Mesenchymal stem cell (in vitro differentiated cells and primary cell): ENCODE results near the gene QPRT.

Experiments used
- DNase-seq: peaks from one replicate; pipeline ENCODE4 v3.0.0-alpha.2; 2013
- H2AFZ ChIP-seq: one replicate; pipeline ENCODE4 v1.6.1; 2013; ENCODE audit warnings: low read depth, mild to moderate bottlenecking, control low read depth, inconsistent platforms, low read length, moderate library complexity
- H2AK5ac ChIP-seq: 2 replicates; pipeline ENCODE4 v1.6.1; 2013; ENCODE audit warnings: low read length, moderate library complexity, mild to moderate bottlenecking, inconsistent platforms; ENCODE audit not compliant: severe bottlenecking
- H2BK120ac ChIP-seq: one replicate; pipeline ENCODE4 v1.6.1; 2013; ENCODE audit warnings: low read depth, mild to moderate bottlenecking, inconsistent platforms, low read length, moderate library complexity
- H2BK12ac ChIP-seq, 2 experiments: one replicate each; pipeline ENCODE4 v1.6.1; 2013; ENCODE audit warnings: inconsistent platforms in 2 of 2, low read length in 2 of 2, mild to moderate bottlenecking in 2 of 2, moderate library complexity in 2 of 2, control low read depth in 1 of 2
- H2BK15ac ChIP-seq: one replicate; pipeline ENCODE4 v1.6.1; 2013; ENCODE audit warnings: mild to moderate bottlenecking, low read depth, inconsistent platforms; ENCODE audit not compliant: poor library complexity, severe bottlenecking
- H2BK5ac ChIP-seq: 2 replicates; pipeline ENCODE4 v1.6.1; 2013; ENCODE audit warnings: low read depth, mild to moderate bottlenecking, low read length, control low read depth, inconsistent platforms; ENCODE audit not compliant: poor library complexity, severe bottlenecking
- H3K14ac ChIP-seq, 2 experiments: one replicate each; pipeline ENCODE4 v1.6.1; 2013; ENCODE audit warnings: inconsistent platforms in 2 of 2, low read length in 2 of 2, control low read depth in 1 of 2, mild to moderate bottlenecking in 1 of 2, moderate library complexity in 1 of 2
- H3K18ac ChIP-seq, 2 experiments: one replicate each; pipeline ENCODE4 v1.6.1; 2013; ENCODE audit warnings: inconsistent platforms in 2 of 2, low read length in 2 of 2, control low read depth in 1 of 2, low read depth in 1 of 2, mild to moderate bottlenecking in 1 of 2
- H3K23ac ChIP-seq, 2 experiments: one replicate each; pipeline ENCODE4 v1.6.1; 2013; ENCODE audit warnings: inconsistent platforms in 2 of 2, low read length in 2 of 2, mild to moderate bottlenecking in 2 of 2, moderate library complexity in 2 of 2, control low read depth in 1 of 2
- H3K27ac ChIP-seq: 2 replicates; pipeline ENCODE4 v1.5.1; 2013; ENCODE audit warnings: mild to moderate bottlenecking, moderate library complexity, low read length, control low read depth, inconsistent platforms; ENCODE audit not compliant: poor library complexity, severe bottlenecking
- H3K27me3 ChIP-seq, 2 experiments: 2 replicates each; pipeline versions ENCODE4 v1.6.1 to v1.7.0; 2013; ENCODE audit warnings: low read length in 2 of 2, mild to moderate bottlenecking in 2 of 2, moderate library complexity in 2 of 2, control low read depth in 1 of 2, inconsistent platforms in 1 of 2; ENCODE audit not compliant: control insufficient read depth in 1 of 2, insufficient read depth in 1 of 2
- H3K36me3 ChIP-seq, 2 experiments: 2 replicates each; pipeline versions ENCODE4 v1.6.1 to v1.7.0; 2013; ENCODE audit warnings: low read length in 2 of 2, control low read depth in 1 of 2, inconsistent platforms in 1 of 2, low read depth in 1 of 2, mild to moderate bottlenecking in 1 of 2; ENCODE audit not compliant: insufficient read depth in 2 of 2, control insufficient read depth in 1 of 2
- H3K4ac ChIP-seq, 2 experiments: one replicate each; pipeline ENCODE4 v1.6.1; 2013; ENCODE audit warnings: inconsistent platforms in 2 of 2, low read length in 2 of 2, mild to moderate bottlenecking in 2 of 2, moderate library complexity in 2 of 2, control low read depth in 1 of 2, low read depth in 1 of 2
- H3K4me1 ChIP-seq: 2 replicates; pipeline ENCODE4 v1.6.1; 2013; ENCODE audit warnings: low read depth, low read length, control low read depth; ENCODE audit not compliant: control insufficient read depth, insufficient read depth
- H3K4me2 ChIP-seq: 2 replicates; pipeline ENCODE4 v1.6.1; 2013; ENCODE audit warnings: low read length, mild to moderate bottlenecking, inconsistent platforms; ENCODE audit not compliant: poor library complexity, severe bottlenecking
- H3K4me3 ChIP-seq, 2 experiments: 2 replicates each; pipeline versions ENCODE4 v1.5.1 to v1.7.0; 2013; ENCODE audit warnings: low read length in 2 of 2, mild to moderate bottlenecking in 2 of 2, control low read depth in 1 of 2, low read depth in 1 of 2; ENCODE audit not compliant: insufficient read depth in 1 of 2
- H3K79me1 ChIP-seq: replicated peaks from 2 replicates; pipeline ENCODE4 v1.6.1; 2013; ENCODE audit warnings: mild to moderate bottlenecking, control low read depth, low read length, inconsistent platforms; ENCODE audit not compliant: poor library complexity, severe bottlenecking
- H3K9ac ChIP-seq: 2 replicates; pipeline ENCODE4 v1.7.0; 2013; ENCODE audit warnings: mild to moderate bottlenecking, low read length, moderate library complexity
- H3K9me3 ChIP-seq: 2 replicates; pipeline ENCODE4 v1.7.0; 2013; ENCODE audit warnings: mild to moderate bottlenecking, low read length; ENCODE audit not compliant: control insufficient read depth
- H4K8ac ChIP-seq: one replicate; pipeline ENCODE4 v1.6.1; 2013; ENCODE audit warnings: inconsistent platforms, mild to moderate bottlenecking, low read length, moderate library complexity
- H4K91ac ChIP-seq: one replicate; pipeline ENCODE4 v1.6.1; 2013; ENCODE audit warnings: mild to moderate bottlenecking, low read length, inconsistent platforms
- WGBS: methylation state at CpG from one replicate; pipeline ENCODE4 v1.1.7; 2013; ENCODE audit warnings: mixed read lengths; 5-methylcytosine and 5-hydroxymethylcytosine counted together

The QPRT gene

DNA sequence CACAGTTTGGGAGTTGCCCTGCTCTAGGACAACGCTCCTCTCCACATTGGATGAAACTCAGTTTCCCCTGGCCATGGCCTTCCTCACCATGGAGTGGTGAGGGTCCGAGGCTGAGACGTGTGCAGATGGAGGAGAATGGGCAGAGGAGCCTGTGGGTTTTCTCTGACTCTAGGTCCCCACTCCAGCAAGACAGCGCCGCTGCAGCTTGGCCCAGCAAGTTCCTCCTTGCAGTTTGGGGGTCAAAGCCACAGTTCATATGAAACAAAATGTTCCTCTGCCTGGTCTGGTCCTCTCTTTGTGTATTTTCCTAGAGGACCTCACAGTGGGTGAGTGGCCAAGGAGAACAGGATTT is 64.5 kb downstream of the QPRT start:
- H3K9ac ChIP-seq: no peak overlapping the region
- no peak overlapping the region for H2BK15ac ChIP-seq
- H3K9me3 ChIP-seq: peaks cover 4% of the 10 kb centered on the region
- H3K4me2 ChIP-seq: no peak overlapping the region
- no peak overlapping the region for H3K4me3 ChIP-seq
- H3K27ac ChIP-seq: no peak overlapping the region
- peaks cover 4 to 69% of the 10 kb centered on the region in 2 experiments for H3K27me3 ChIP-seq
- no peaks in the 10 kb centered on the region for H3K36me3 ChIP-seq
- no peak overlapping the region for H2AK5ac ChIP-seq
- WGBS: 91% methylated on average over 5 of the region's 5 CpGs
- DNase-seq: no peak
- H3K14ac ChIP-seq: no peak overlapping the region
- H2BK120ac ChIP-seq: no peak overlapping the region
- H2BK12ac ChIP-seq: no peak overlapping the region
- no peak overlapping the region for H3K18ac ChIP-seq
- H4K8ac ChIP-seq: no peak overlapping the region
- H2AFZ ChIP-seq: no peak overlapping the region
- H3K79me1 ChIP-seq: no peaks in the 10 kb centered on the region
- H2BK5ac ChIP-seq: no peak overlapping the region
- no peak overlapping the region for H3K23ac ChIP-seq
- no peaks in the 10 kb centered on the region for H3K4me1 ChIP-seq
- no peak overlapping the region for H3K4ac ChIP-seq
- H4K91ac ChIP-seq: no peak overlapping the region

GRCh38 chr16:29743827-29744531 is 65.0 kb downstream of the QPRT start:
- H3K14ac ChIP-seq: no peak overlapping the region
- H3K23ac ChIP-seq: no peak overlapping the region
- no peak overlapping the region for H3K9ac ChIP-seq
- no peak overlapping the region for H2AFZ ChIP-seq
- H3K4me3 ChIP-seq: no peak overlapping the region
- H3K4ac ChIP-seq: no peak overlapping the region
- DNase-seq: no peak
- no peak overlapping the region for H2BK12ac ChIP-seq
- no peak overlapping the region for H2AK5ac ChIP-seq
- H3K4me2 ChIP-seq: no peak overlapping the region
- H3K18ac ChIP-seq: no peak overlapping the region
- WGBS: 90% methylated on average over 20 of the region's 21 CpGs
- peaks cover 4 to 64% of the 10 kb centered on the region in 2 experiments for H3K27me3 ChIP-seq
- no peak overlapping the region for H2BK5ac ChIP-seq
- H3K4me1 ChIP-seq: no peaks in the 10 kb centered on the region
- H3K9me3 ChIP-seq: no peaks in the 10 kb centered on the region
- no peak overlapping the region for H4K8ac ChIP-seq
- H3K27ac ChIP-seq: no peak overlapping the region
- no peaks in the 10 kb centered on the region for H3K79me1 ChIP-seq
- no peak overlapping the region for H4K91ac ChIP-seq
- H3K36me3 ChIP-seq: no peaks in the 10 kb centered on the region
- no peak overlapping the region for H2BK15ac ChIP-seq
- H2BK120ac ChIP-seq: no peak overlapping the region

GRCh38 chr16:29744541-29745101 is 65.6 kb downstream of the QPRT start:
- WGBS: 95% methylated on average over 19 of the region's 20 CpGs
- Histone ChIP-seq H3K36me3 (no peaks in the 10 kb centered on the region), H3K79me1 (no peaks in the 10 kb centered on the region), H3K9me3 (no peaks in the 10 kb centered on the region), H2BK15ac (no peak overlapping the region), H2BK120ac (no peak overlapping the region), H3K27me3 (peaks cover 4 to 61% of the 10 kb centered on the region in 2 experiments), H3K23ac (no peak overlapping the region), H2BK5ac (no peak overlapping the region), H4K91ac (no peak overlapping the region), H3K9ac (no peak overlapping the region), H3K14ac (no peak overlapping the region), H2AK5ac (no peak overlapping the region), H3K4ac (no peak overlapping the region), H2BK12ac (no peak overlapping the region), H2AFZ (no peak overlapping the region), H3K4me1 (no peaks in the 10 kb centered on the region), H4K8ac (no peak overlapping the region), H3K4me3 (no peak overlapping the region), H3K27ac (no peak overlapping the region), H3K18ac (no peak overlapping the region), H3K4me2 (no peak overlapping the region)
- DNase-seq: no peak

GRCh38 chr16:29745121-29745852 is 66.3 kb downstream of the QPRT start:
- H4K8ac ChIP-seq: no peak overlapping the region
- H3K36me3 ChIP-seq: no peaks in the 10 kb centered on the region
- no peak overlapping the region for H2AFZ ChIP-seq
- H4K91ac ChIP-seq: no peak overlapping the region
- H2BK15ac ChIP-seq: no peak overlapping the region
- 75% methylated on average over 16 of the region's 16 CpGs for WGBS
- H3K4ac ChIP-seq: no peak overlapping the region
- H3K14ac ChIP-seq: no peak overlapping the region
- no peak overlapping the region for H2AK5ac ChIP-seq
- no peaks in the 10 kb centered on the region for H3K4me1 ChIP-seq
- no peak overlapping the region for H3K27ac ChIP-seq
- H3K27me3 ChIP-seq: peaks cover 4 to 54% of the 10 kb centered on the region in 2 experiments
- H3K4me2 ChIP-seq: no peak overlapping the region
- H2BK12ac ChIP-seq: no peak overlapping the region
- no peaks in the 10 kb centered on the region for H3K9me3 ChIP-seq
- H3K79me1 ChIP-seq: no peaks in the 10 kb centered on the region
- H3K9ac ChIP-seq: no peak overlapping the region
- no peak overlapping the region for H3K23ac ChIP-seq
- H3K4me3 ChIP-seq: no peak overlapping the region
- no peak overlapping the region for H2BK5ac ChIP-seq
- no peak for DNase-seq
- H2BK120ac ChIP-seq: no peak overlapping the region
- H3K18ac ChIP-seq: no peak overlapping the region
